ENCODE results near the gene TTF2. TPM values are rescaled to one million over a fixed set of nuclear protein-coding genes. Genes with fewer than 3 reads are reported as not detected.

TTF2 gene
- total and polyA plus RNA-seq, 2 of the 8 experiments (the other 6 are each of a cell fraction or from before 2014, with no cell fraction given): 16.9 to 89.6 TPM

GRCh38 chr1:117026361-117026760 is 33.8 kb upstream of the TTF2 start (continued):
- TF ChIP-seq TAF1 (IDR thresholded peaks at IDR 0.05; ENCODE audit: low read depth, low read length) (no peak), ATF2 (IDR thresholded peaks at IDR 0.05; ENCODE audit: low read length) (no peak), BRCA1 (IDR thresholded peaks at IDR 0.05; ENCODE audit: low read depth, low read length) (no peak), CREB1 (IDR thresholded peaks at IDR 0.05) (no peak)
